Nephron progenitor cell (in vitro differentiated cells): ENCODE results near the gene KIAA1755.

Experiments used
- DNase-seq: peaks from one replicate; pipeline ENCODE4 v3.0.0; 2021
- H3K27ac Mint-ChIP-seq: 2 replicates; pipeline ENCODE4 v1.8.0; 2021; ENCODE audit warnings: mild to moderate bottlenecking, moderate library complexity, mixed read lengths
- H3K27me3 Mint-ChIP-seq: 2 replicates; pipeline ENCODE4 v1.8.0; 2021; ENCODE audit warnings: mild to moderate bottlenecking, low read depth, mixed read lengths; ENCODE audit not compliant: poor library complexity
- H3K36me3 Mint-ChIP-seq: 2 replicates; pipeline ENCODE4 v1.8.0; 2021; ENCODE audit warnings: low read depth, mixed read lengths
- H3K4me1 Mint-ChIP-seq: 2 replicates; pipeline ENCODE4 v1.8.0; 2021; ENCODE audit warnings: mixed read lengths
- H3K4me3 Mint-ChIP-seq: 2 replicates; pipeline ENCODE4 v1.8.0; 2021; ENCODE audit warnings: mild to moderate bottlenecking, moderate library complexity, mixed read lengths
- H3K9me3 Mint-ChIP-seq: 2 replicates; pipeline ENCODE4 v1.8.0; 2021; ENCODE audit warnings: mild to moderate bottlenecking, moderate library complexity, mixed read lengths
- TF ChIP-seq, protein P1 (sequence below): fragments of 200-600 bp; sonication (generic); IDR thresholded peaks from 2 replicates; pipeline ENCODE4 v1.5.0; 2021; ENCODE audit warnings: antibody characterized with exemption

Gene KIAA1755

DNA sequence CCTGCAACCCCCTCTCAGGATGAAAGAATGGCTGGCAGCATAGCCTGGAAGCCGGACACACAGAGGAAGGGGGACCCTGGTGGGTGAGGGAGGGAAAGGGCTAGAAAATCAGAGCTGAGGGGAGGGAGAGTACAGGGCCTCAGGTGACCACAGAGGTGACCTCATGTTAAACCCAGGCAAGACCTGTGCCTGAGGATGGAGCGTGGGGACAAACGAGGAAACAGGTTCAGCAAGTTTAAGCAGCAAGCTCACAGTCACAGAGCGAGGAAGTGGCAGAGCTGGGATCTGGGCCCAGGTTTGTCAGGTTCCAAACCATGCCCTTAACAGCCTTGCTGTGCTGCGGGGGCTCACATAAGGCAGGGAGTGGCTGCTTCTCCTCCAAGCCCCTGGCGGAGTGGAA lies 39.4 kb upstream of the KIAA1755 start:
- TF ChIP-seq, protein P1, sequence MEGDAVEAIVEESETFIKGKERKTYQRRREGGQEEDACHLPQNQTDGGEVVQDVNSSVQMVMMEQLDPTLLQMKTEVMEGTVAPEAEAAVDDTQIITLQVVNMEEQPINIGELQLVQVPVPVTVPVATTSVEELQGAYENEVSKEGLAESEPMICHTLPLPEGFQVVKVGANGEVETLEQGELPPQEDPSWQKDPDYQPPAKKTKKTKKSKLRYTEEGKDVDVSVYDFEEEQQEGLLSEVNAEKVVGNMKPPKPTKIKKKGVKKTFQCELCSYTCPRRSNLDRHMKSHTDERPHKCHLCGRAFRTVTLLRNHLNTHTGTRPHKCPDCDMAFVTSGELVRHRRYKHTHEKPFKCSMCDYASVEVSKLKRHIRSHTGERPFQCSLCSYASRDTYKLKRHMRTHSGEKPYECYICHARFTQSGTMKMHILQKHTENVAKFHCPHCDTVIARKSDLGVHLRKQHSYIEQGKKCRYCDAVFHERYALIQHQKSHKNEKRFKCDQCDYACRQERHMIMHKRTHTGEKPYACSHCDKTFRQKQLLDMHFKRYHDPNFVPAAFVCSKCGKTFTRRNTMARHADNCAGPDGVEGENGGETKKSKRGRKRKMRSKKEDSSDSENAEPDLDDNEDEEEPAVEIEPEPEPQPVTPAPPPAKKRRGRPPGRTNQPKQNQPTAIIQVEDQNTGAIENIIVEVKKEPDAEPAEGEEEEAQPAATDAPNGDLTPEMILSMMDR = no peak
- Mint-ChIP-seq H3K4me1 (peaks cover 53% of the 10 kb centered on the region), H3K27ac (no peak overlapping the region), H3K9me3 (no peaks in the 10 kb centered on the region), H3K4me3 (no peak overlapping the region), H3K36me3 (no peaks in the 10 kb centered on the region), H3K27me3 (peaks cover 26% of the 10 kb centered on the region)
- DNase-seq = no peak

DNA sequence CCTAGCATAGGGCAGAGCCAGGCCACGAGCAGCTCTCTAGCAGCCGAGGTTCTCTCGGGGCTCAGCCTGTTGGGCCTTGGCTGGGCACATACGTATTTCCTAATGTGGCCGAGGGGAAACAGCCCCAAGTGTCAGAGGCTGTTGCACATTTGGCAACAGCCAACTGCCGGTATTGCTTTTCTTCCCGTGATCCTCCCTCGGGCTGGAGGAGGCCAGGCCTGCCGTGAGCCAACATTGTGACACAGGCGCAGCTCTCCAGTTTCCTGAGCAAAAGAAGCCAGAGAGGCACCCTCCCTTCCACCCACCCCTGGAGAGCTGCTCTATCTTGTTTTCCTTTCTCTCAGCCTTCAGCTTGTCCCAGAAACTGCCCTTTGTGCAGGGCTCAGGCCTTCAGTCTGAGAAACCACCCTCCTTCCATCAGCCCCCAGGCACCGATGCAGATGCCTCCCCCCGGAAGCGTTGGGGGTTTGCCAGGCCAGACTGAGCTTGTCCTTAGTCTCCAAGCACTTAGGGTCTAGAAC lies 38.3 kb upstream of the KIAA1755 start:
- Mint-ChIP-seq H3K36me3 (no peaks in the 10 kb centered on the region), H3K4me1 (peaks cover 45% of the 10 kb centered on the region), H3K9me3 (no peaks in the 10 kb centered on the region), H3K27ac (peak overlapping the region; percentile 98), H3K4me3 (no peak overlapping the region), H3K27me3 (peaks cover 26% of the 10 kb centered on the region)
- DNase-seq = no peak
- TF ChIP-seq, protein P1 = no peak

DNA sequence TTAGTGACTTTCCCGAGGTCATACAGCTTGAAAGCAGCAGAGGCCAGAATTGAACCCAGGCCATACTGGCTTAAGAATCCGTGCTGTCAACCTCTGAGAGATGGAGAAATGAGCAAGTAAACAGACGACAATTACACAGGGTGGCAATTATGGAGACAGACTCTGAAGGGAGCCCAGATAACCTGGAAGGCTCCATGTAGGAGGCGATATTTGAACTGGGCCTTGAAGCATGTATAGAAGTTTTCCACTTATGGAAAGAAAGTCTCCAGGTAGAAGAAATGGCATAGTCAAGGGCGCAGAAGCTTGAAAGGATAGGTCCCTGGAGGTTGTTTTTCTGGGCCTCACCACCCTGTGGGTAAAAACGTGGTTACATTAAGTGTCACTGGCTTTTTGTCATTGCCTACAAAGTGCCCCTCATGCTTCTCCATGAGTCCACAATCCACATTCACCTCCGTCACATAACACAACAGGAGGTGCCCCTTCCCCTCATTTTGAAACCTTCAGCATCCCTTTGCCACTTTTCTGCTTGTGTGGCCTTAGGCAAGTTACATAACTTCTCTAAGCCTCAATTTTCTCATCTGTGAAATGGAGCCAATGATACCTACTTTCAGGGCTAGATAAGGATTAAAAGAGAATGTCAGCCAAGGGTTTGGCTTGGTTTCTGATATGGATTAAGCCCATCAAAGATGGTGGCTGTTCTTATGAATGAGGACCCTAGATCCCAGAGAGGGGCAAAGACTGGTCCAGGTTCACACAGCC lies 37.6 kb upstream of the KIAA1755 start:
- TF ChIP-seq, protein P1 = no peak
- Mint-ChIP-seq H3K9me3 (no peaks in the 10 kb centered on the region), H3K27ac (peak overlapping the region; percentile 98), H3K4me1 (peaks cover 44% of the 10 kb centered on the region), H3K36me3 (no peaks in the 10 kb centered on the region), H3K27me3 (peaks cover 21% of the 10 kb centered on the region), H3K4me3 (no peak overlapping the region)
- DNase-seq = no peak

DNA sequence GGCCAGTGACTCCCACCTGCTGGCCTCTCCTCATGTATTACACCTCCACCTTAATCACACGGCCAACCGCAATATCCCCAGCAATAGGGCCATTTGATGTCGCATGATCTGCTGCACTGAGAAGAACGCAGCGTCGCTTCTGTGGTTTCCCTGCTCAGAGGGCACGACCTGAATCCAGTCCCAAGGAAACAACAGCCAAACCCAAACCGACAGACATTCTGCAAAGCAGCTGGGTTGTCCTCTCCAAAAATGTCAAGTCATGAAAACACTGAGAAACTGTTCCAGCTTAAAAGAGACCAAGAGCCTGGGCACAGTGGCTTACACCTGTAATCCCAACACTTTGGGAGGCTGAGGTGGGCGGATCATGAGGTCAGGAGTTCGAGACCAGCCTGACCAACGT lies 35.9 kb upstream of the KIAA1755 start:
- H3K4me3 Mint-ChIP-seq = no peak overlapping the region
- H3K27me3 Mint-ChIP-seq = peaks cover 15% of the 10 kb centered on the region
- H3K27ac Mint-ChIP-seq = no peak overlapping the region
- peaks cover under 1% of the 10 kb centered on the region for H3K9me3 Mint-ChIP-seq
- H3K4me1 Mint-ChIP-seq = peaks cover 41% of the 10 kb centered on the region
- no peaks in the 10 kb centered on the region for H3K36me3 Mint-ChIP-seq
- TF ChIP-seq, protein P1 = no peak
- no peak for DNase-seq

DNA sequence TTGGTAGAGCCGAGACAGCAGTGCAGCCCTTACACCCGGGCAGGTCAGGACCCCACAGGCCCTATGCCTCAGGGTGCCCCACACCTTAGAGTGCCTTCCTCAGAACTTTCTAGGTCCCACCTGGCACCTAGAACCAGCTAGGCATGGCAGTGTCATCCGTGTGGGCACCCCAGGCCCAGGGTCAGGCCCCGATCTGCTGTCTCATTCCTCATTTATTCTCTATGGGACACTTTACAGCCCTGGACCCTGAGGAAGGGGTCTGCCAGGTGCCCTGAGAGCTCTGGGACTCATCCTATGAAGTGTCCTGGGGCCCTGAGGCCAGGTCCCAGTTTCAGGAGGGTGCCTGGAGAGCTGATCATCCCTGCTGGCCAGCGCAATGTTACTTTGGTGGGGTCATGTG lies 35.3 kb upstream of the KIAA1755 start:
- H3K4me3 Mint-ChIP-seq = no peak overlapping the region
- H3K4me1 Mint-ChIP-seq = peaks cover 43% of the 10 kb centered on the region
- no peaks in the 10 kb centered on the region for H3K36me3 Mint-ChIP-seq
- peaks cover 13% of the 10 kb centered on the region for H3K27me3 Mint-ChIP-seq
- TF ChIP-seq, protein P1 = no peak
- DNase-seq = no peak
- H3K27ac Mint-ChIP-seq = no peak overlapping the region
- peaks cover 5% of the 10 kb centered on the region for H3K9me3 Mint-ChIP-seq
